Motor neuron (in vitro differentiated cells): ENCODE measurements around the gene USP2. TPM values are rescaled to one million over a fixed set of nuclear protein-coding genes. Genes with fewer than 3 reads are reported as not detected.
A peak's percentile ranks its signal among the peaks of the same experiment; 100 is the strongest.

Experiments used
- ATAC-seq, 8 experiments: fragments of 200-7000 bp; cut with Tn5 transposase; replicated peaks in 6 of 8; 2 replicates each; pipeline ENCODE4 v1.8.0; 2021; ENCODE audit warnings: mild to moderate bottlenecking in 8 of 8, moderate library complexity in 8 of 8
- H3K27ac ChIP-seq, 2 donors: fragments of 250-450 bp; sonication (Bioruptor Pico); 2 replicates each; pipeline ENCODE4 v1.9.0; 2021; ENCODE audit warnings: antibody characterized with exemption in 2 of 2, mild to moderate bottlenecking in 2 of 2, moderate library complexity in 1 of 2
- H3K4me1 ChIP-seq, 2 donors: fragments of 250-450 bp; sonication (Bioruptor Pico); replicated peaks in 1 of 2; 2 replicates each; pipeline ENCODE4 v1.6.1; 2021; ENCODE audit warnings: antibody characterized with exemption in 2 of 2, mild to moderate bottlenecking in 2 of 2, moderate library complexity in 1 of 2
- H3K4me3 ChIP-seq, 5 donors: fragments of 250-450 bp; sonication (Bioruptor Pico); 2 replicates each; pipeline ENCODE4 v1.9.0; 2021; ENCODE audit warnings: antibody characterized with exemption in 5 of 5, mild to moderate bottlenecking in 5 of 5, moderate library complexity in 4 of 5
- WGBS, 10 experiments: fragments of 450-650 bp; shearing (Covaris generic); methylation state at CpG; one replicate each; pipeline ENCODE4 v1.0.0; 2022; 5-methylcytosine and 5-hydroxymethylcytosine counted together
- in situ Hi-C, 9 experiments: fragments of 400-800 bp; cut with MboI; loops; one replicate each; pipeline ENCODE4 v1.15.0; 2021; ENCODE audit warnings: low sequenced_read_pairs in 9 of 9, low pct_unique_long_range_greater_than_20kb in 2 of 9; ENCODE audit not compliant: unreplicated experiment in 9 of 9
- total RNA-seq, 8 experiments: library from RNA; unstranded; fragments of 300-600 nt; gene quantifications; 2 replicates each; pipeline versions ENCODE4 v1.2.3 to v1.2.4, GENCODE V29; 2022

USP2 gene
- 10 to 100 TPM in 1 of 8 experiments, 1 to 10 TPM in 7; 1.1 to 15.2 (median 2.6) TPM for total RNA-seq

GRCh38 chr11:119381181-119381988 lies at the start of gene USP2:
TSS of gene USP2 (minus strand) at chr11:119381690. CDS start at chr11:119373480, 8,210 bp downstream.
- in situ Hi-C loops, result no loop called here

GRCh38 chr11:119427279-119427678 lies 45.8 kb upstream of the USP2 start:
- Histone ChIP-seq H3K27ac (no peak overlapping the region), H3K4me1 (peaks cover 3% of the 10 kb centered on the region in 2 donors), H3K4me3 (no peak overlapping the region)
- ATAC-seq, result no peak
- 60 to 100% (median 86%) methylated on average over 1 to 3 of the region's 5 CpGs; no CpG with 5 or more reads in 5 of the 10 experiments for WGBS, 10 experiments
- in situ Hi-C loops, result no loop called here

More at GRCh38 chr11:119381181-119381988, at the start of gene USP2:
- H3K4me1 ChIP-seq, result peaks cover 6% of the 10 kb centered on the region in 2 donors
- H3K4me3 ChIP-seq, result peak within 1 kb of the TSS; percentile 36 to 47 (median 45)
- no peak within 1 kb of the TSS for H3K27ac ChIP-seq
- peak; percentile 85 to 98 (median 96) for ATAC-seq
- WGBS, 10 experiments, result 0 to 5% (median 0%) methylated on average over 1 to 19 of the region's 54 CpGs; no CpG with 5 or more reads in 3 of the 10 experiments

GRCh38 chr11:119426142-119426541 lies 44.7 kb upstream of the USP2 start:
- ATAC-seq, result no peak
- 7 to 100% (median 69%) methylated on average over 1 to 4 of the region's 4 CpGs; no CpG with 5 or more reads in 6 of the 10 experiments for WGBS, 10 experiments
- Histone ChIP-seq H3K4me3 (no peak overlapping the region), H3K27ac (no peak overlapping the region), H3K4me1 (peaks cover 6 to 7% of the 10 kb centered on the region in 2 donors)
- in situ Hi-C loops, result no loop called here

GRCh38 chr11:119424775-119425174 lies 43.3 kb upstream of the USP2 start:
- H3K27ac ChIP-seq, result no peak overlapping the region
- in situ Hi-C loops, result no loop called here
- ATAC-seq, result no peak
- no peak overlapping the region for H3K4me3 ChIP-seq
- 83 to 100% (median 100%) methylated on average over 1 to 2 of the region's 2 CpGs; no CpG with 5 or more reads in 5 of the 10 experiments for WGBS, 10 experiments
- peaks cover 12% of the 10 kb centered on the region in 2 donors for H3K4me1 ChIP-seq

GRCh38 chr11:119424276-119424675 lies 42.8 kb upstream of the USP2 start:
- no peak overlapping the region for H3K27ac ChIP-seq
- H3K4me1 ChIP-seq, result peaks cover 12% of the 10 kb centered on the region in 2 donors
- WGBS, 10 experiments, result 67 to 100% (median 86%) methylated on average over 1 to 3 of the region's 3 CpGs; no CpG with 5 or more reads in 3 of the 10 experiments
- ATAC-seq, result no peak
- in situ Hi-C loops, result no loop called here
- H3K4me3 ChIP-seq, result no peak overlapping the region

GRCh38 chr11:119423509-119424254 lies 42.2 kb upstream of the USP2 start:
- in situ Hi-C loops, result no loop called here
- 67 to 100% (median 88%) methylated on average over 1 to 5 of the region's 14 CpGs; no CpG with 5 or more reads in 5 of the 10 experiments for WGBS, 10 experiments
- H3K27ac ChIP-seq, result peak overlapping the region in 1 of 2 donors; percentile 42
- no peak for ATAC-seq
- peak overlapping the region; percentile 52 to 86 (median 57) for H3K4me3 ChIP-seq
- H3K4me1 ChIP-seq, result peaks cover 12% of the 10 kb centered on the region in 2 donors

- H3K4me1 ChIP-seq, result peaks cover 12% of the 10 kb centered on the region in 2 donors
- H3K27ac ChIP-seq, result peak within 1 kb of the TSS; percentile 45 to 59
- ATAC-seq, result peak; percentile 30 to 74 (median 62)
- in situ Hi-C loops, result no loop called here
- WGBS, 10 experiments, result 0 to 45% methylated on average over 1 to 2 of the region's 41 CpGs; no CpG with 5 or more reads in 8 of the 10 experiments
- peak within 1 kb of the TSS; percentile 52 to 86 (median 57) for H3K4me3 ChIP-seq
Measured at GRCh38 chr11:119422809-119423508, 41.5 kb upstream of the USP2 start, which contains the start of gene THY1. TSS of gene THY1 (minus strand) at chr11:119423172. CDS start at chr11:119420905, 2,267 bp downstream.

GRCh38 chr11:119421941-119422808 lies 40.7 kb upstream of the USP2 start:
- H3K4me1 ChIP-seq, result peaks cover 12% of the 10 kb centered on the region in 2 donors
- H3K27ac ChIP-seq, result peak overlapping the region; percentile 45 to 59
- WGBS, 10 experiments, result 0 to 3% (median 0%) methylated on average over 4 to 8 of the region's 49 CpGs; no CpG with 5 or more reads in 5 of the 10 experiments
- peak overlapping the region; percentile 52 to 86 (median 57) for H3K4me3 ChIP-seq
- in situ Hi-C loops, result no loop called here
- ATAC-seq, result peak; percentile 32 to 84 (median 63)

- ATAC-seq, result no peak
- in situ Hi-C loops, result no loop called here
- H3K27ac ChIP-seq, result peak overlapping the region in 1 of 2 donors; percentile 59
- H3K4me1 ChIP-seq, result peaks cover 12% of the 10 kb centered on the region in 2 donors
- H3K4me3 ChIP-seq, result peak overlapping the region; percentile 52 to 86 (median 57)
- 2 to 35% (median 13%) methylated on average over 1 to 8 of the region's 8 CpGs for WGBS, 10 experiments
Measured at GRCh38 chr11:119421351-119421750, 39.9 kb upstream of the USP2 start.

GRCh38 chr11:119420631-119421030 lies 39.1 kb upstream of the USP2 start:
- 69 to 100% (median 81%) methylated on average over 1 to 7 of the region's 8 CpGs; no CpG with 5 or more reads in 3 of the 10 experiments for WGBS, 10 experiments

GRCh38 chr11:119419834-119420492 lies 38.5 kb upstream of the USP2 start:
- in situ Hi-C loops, result no loop called here
- peaks cover 12% of the 10 kb centered on the region in 2 donors for H3K4me1 ChIP-seq
- 40 to 100% (median 94%) methylated on average over 1 to 12 of the region's 18 CpGs; no CpG with 5 or more reads in 7 of the 10 experiments for WGBS, 10 experiments
- ATAC-seq, result no peak
- H3K4me3 ChIP-seq, result no peak overlapping the region
- no peak overlapping the region for H3K27ac ChIP-seq

More at GRCh38 chr11:119420631-119421030, 39.1 kb upstream of the USP2 start:
- peak overlapping the region in 2 of 5 donors; percentile 52 to 57 for H3K4me3 ChIP-seq
- in situ Hi-C loops, result no loop called here
- H3K27ac ChIP-seq, result no peak overlapping the region
- peaks cover 12% of the 10 kb centered on the region in 2 donors for H3K4me1 ChIP-seq
- no peak for ATAC-seq
